A549 (cell line): Measurements from ENCODE around the gene OSBPL9. TPM values are rescaled to one million over a fixed set of nuclear protein-coding genes. Genes with fewer than 3 reads are reported as not detected.
"Not testable (repeated sequence)": the region's sequence is repeated elsewhere in the genome, so short reads cannot be mapped to it uniquely, and the experiment has no call there.

Source experiments
- ATAC-seq, 2 experiments: fragments of 200-7000 bp in 1 of 2; fragments of >200 bp in 1 of 2; cut with Nextera tagmentation in 1 of 2; cut with Tn5 transposase in 1 of 2; 3 replicates each; pipeline versions ENCODE4 v1.8.0 to v1.9.1; 2018 to 2020; ENCODE audit warnings: mild to moderate bottlenecking in 1 of 2, moderate library complexity in 1 of 2
- CTCF ChIA-PET: fragments of 300-600 bp; sonication (Branson Sonifier 250); formaldehyde crosslinking; extraction: SDS; loops from one replicate; lab custom pipeline; 2021; ENCODE audit warnings: antibody characterized with exemption, inconsistent platforms; lab: Yijun Ruan, JAX
- POLR2A ChIA-PET: fragments of 350-600 bp; formaldehyde crosslinking; extraction: SDS; loops from one replicate; lab custom pipeline; 2021; ENCODE audit warnings: antibody characterized with exemption, inconsistent platforms; lab: Yijun Ruan, JAX
- DNase-seq, 2 experiments: peaks; one replicate each; pipeline versions ENCODE4 v3.0.0 to v3.0.0-alpha.2; 2011 to 2016; ENCODE audit warnings: low read depth in 1 of 2, low spot score in 1 of 2
- FAIRE-seq: peaks from 2 replicates; lab custom pipeline; 2011; peaks lifted over from hg19 to GRCh38; lab: Jason Lieb, UNC
- H3K27ac ChIP-seq, 2 experiments: fragments of >200 bp; sonication (Bioruptor Twin); formaldehyde crosslinking; 3 replicates each; pipeline ENCODE4 v1.5.1; 2016 to 2017
- H3K4me1 ChIP-seq: fragments of >200 bp; sonication (Bioruptor Twin); formaldehyde crosslinking; 3 replicates; pipeline ENCODE4 v1.6.1; 2016
- H3K4me2 ChIP-seq: fragments of >200 bp; sonication (Bioruptor Twin); formaldehyde crosslinking; 3 replicates; pipeline ENCODE4 v1.6.1; 2016
- H3K4me3 ChIP-seq: fragments of >200 bp; sonication (Bioruptor Twin); formaldehyde crosslinking; 3 replicates; pipeline ENCODE4 v1.5.1; 2016
- H3K9me3 ChIP-seq: fragments of >200 bp; sonication (Bioruptor Twin); formaldehyde crosslinking; 3 replicates; pipeline ENCODE4 v1.6.1; 2016
- EHF ChIP-seq: fragments of 250-450 bp; sonication (Bioruptor Pico); IDR thresholded peaks from 2 replicates; pipeline ENCODE4 v1.5.0; 2020; ENCODE audit warnings: mild to moderate bottlenecking
- FOSB ChIP-seq: fragments of 250-450 bp; sonication (Bioruptor Pico); IDR thresholded peaks from 2 replicates; pipeline ENCODE4 v1.5.0; 2020; ENCODE audit warnings: mild to moderate bottlenecking, moderate library complexity
- FOXS1 ChIP-seq: fragments of 250-450 bp; sonication (Bioruptor Pico); IDR thresholded peaks from 2 replicates; pipeline ENCODE4 v1.5.0; 2020; ENCODE audit warnings: mild to moderate bottlenecking, moderate library complexity
- HOXB5 ChIP-seq: fragments of 250-450 bp; sonication (Bioruptor Pico); IDR thresholded peaks from 2 replicates; pipeline ENCODE4 v1.5.0; 2020; ENCODE audit warnings: mild to moderate bottlenecking, moderate library complexity
- MAZ ChIP-seq: fragments of 150-350 bp; IDR thresholded peaks from 2 replicates; pipeline ENCODE4 v1.6.1; 2014; ENCODE audit warnings: antibody characterized with exemption, low read depth, low read length, borderline replicate concordance
- RFX5 ChIP-seq: fragments of 450-650 bp; IDR thresholded peaks from 2 replicates; pipeline ENCODE4 v1.7.1; 2014; ENCODE audit warnings: antibody characterized with exemption, mild to moderate bottlenecking, moderate library complexity
- SMC3 ChIP-seq: fragments of >200 bp; sonication (Bioruptor Twin); formaldehyde crosslinking; IDR thresholded peaks from 3 replicates; pipeline ENCODE4 v1.6.1; 2018; ENCODE audit warnings: inconsistent platforms
- ZFP36 ChIP-seq: fragments of 450-650 bp; IDR thresholded peaks from 2 replicates; pipeline ENCODE4 v1.6.1; 2014; ENCODE audit warnings: borderline replicate concordance; ENCODE audit not compliant: partially characterized antibody
- ZNF302 ChIP-seq: fragments of 250-450 bp; sonication (Bioruptor Pico); IDR thresholded peaks from 2 replicates; pipeline ENCODE4 v1.9.0; 2021; ENCODE audit warnings: inconsistent platforms, mild to moderate bottlenecking, moderate library complexity
- WGBS: methylation state at CpG from one replicate; pipeline ENCODE4 v1.1.6; 2017; ENCODE audit errors: missing lambda C conversion rate; 5-methylcytosine and 5-hydroxymethylcytosine counted together
- polyA plus RNA-seq, 4 experiments: library from polyadenylated mRNA; depleted of rRNA in 3 of 4; stranded (reverse); fragments of >200 nt; fragmentation: RNase III in 1 of 4; extraction: RNeasy Plus Mini Kit Qiagen cat#74134 plus additional on column Dnase treatment in 1 of 4; gene quantifications; 2 replicates in 3 of 4; 3 replicates in 1 of 4; pipeline ENCODE4 v1.2.3, GENCODE V29; 2011 to 2017
- TF ChIP-seq, protein P1 (sequence below): IDR thresholded peaks from 2 replicates; pipeline ENCODE4 v1.6.1; 2012
- TF ChIP-seq, protein P2 (sequence below): fragments of 250-450 bp; sonication (Bioruptor Pico); IDR thresholded peaks from 2 replicates; pipeline ENCODE4 v1.5.0; 2021; ENCODE audit warnings: mild to moderate bottlenecking, moderate library complexity, borderline replicate concordance

OSBPL9 gene
- polyA plus RNA-seq, 2 of the 4 experiments (the other 2 are of a cell fraction) = 52.6 to 93.7 TPM

DNA sequence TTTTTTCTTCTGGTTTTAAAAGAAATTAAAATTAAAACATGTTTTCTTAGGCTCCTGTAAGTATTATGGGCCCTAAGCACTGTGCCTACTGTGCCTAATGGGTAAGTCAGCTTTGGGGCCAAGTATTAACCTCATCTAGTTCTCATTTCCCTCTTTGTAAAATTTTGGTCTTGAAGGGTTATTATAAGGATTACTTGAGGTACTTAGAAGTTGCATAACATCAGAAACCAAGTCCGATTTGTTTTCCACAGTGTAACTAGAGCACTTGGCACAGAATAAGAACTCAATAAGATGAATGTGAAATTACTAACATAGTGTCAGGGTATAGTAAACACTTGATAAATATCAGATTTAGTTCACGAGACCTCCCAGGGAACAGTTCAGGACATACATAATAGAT lies 16.4 kb upstream of the OSBPL9 start:
- ChIA-PET POLR2A (no interaction called here), CTCF (no interaction called here)
- Histone ChIP-seq H3K9me3 (no peaks in the 10 kb centered on the region), H3K27ac (no peak overlapping the region), H3K4me3 (no peak overlapping the region), H3K4me1 (peaks cover under 1% of the 10 kb centered on the region; the same call in 2 of the 3 replicates), H3K4me2 (no peak overlapping the region)
- ATAC-seq (no peak), FAIRE-seq (no peak), DNase-seq (no peak)
- no peak for TF ChIP-seq FOSB
- WGBS = 79% methylated on average over 2 of the region's 2 CpGs

DNA sequence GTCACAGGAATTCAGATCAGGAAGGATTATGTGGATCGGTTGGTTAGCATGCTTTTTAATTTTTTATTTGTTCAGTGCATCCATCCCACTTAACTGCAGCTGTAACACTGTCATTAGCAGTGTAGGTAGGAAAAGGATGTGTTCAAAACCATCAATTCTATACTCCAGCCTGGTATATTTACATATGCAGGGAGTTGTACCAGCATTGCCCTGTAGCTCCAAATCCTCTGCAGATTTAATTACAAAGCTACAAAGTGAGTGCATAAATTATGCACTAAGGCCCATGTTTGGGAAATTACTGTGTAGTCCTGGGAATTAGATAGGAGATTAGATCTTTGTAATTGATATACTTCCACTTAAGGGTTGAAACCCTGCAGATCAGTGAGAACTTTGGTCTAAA lies 15.9 kb upstream of the OSBPL9 start:
- WGBS = 84% methylated on average over 1 of the region's 1 CpG
- ATAC-seq = no peak
- no peak overlapping the region for H3K4me3 ChIP-seq
- DNase-seq = no peak
- TF ChIP-seq, protein P1, sequence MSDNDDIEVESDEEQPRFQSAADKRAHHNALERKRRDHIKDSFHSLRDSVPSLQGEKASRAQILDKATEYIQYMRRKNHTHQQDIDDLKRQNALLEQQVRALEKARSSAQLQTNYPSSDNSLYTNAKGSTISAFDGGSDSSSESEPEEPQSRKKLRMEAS = no peak
- TF ChIP-seq MAZ = no peak
- TF ChIP-seq HOXB5 = no peak
- no peak for TF ChIP-seq FOXS1 (CRISPR knock-in tag)
- TF ChIP-seq ZFP36 = no peak
- no peak for TF ChIP-seq SMC3
- TF ChIP-seq, all 56 proteins: peak for 0
- ChIA-PET CTCF (interaction anchor here (0.6 kb wide), 1 partner anchor 8 kb away, joined by 3 read pairs; no protein-coding TSS in a partner anchor), POLR2A (no interaction called here)
- no peak for FAIRE-seq
- Histone ChIP-seq H3K9me3 (no peaks in the 10 kb centered on the region), H3K27ac (no peak overlapping the region), H3K4me1 (peaks cover 5% of the 10 kb centered on the region; the same call in 2 of the 3 replicates), H3K4me2 (no peak overlapping the region)

DNA sequence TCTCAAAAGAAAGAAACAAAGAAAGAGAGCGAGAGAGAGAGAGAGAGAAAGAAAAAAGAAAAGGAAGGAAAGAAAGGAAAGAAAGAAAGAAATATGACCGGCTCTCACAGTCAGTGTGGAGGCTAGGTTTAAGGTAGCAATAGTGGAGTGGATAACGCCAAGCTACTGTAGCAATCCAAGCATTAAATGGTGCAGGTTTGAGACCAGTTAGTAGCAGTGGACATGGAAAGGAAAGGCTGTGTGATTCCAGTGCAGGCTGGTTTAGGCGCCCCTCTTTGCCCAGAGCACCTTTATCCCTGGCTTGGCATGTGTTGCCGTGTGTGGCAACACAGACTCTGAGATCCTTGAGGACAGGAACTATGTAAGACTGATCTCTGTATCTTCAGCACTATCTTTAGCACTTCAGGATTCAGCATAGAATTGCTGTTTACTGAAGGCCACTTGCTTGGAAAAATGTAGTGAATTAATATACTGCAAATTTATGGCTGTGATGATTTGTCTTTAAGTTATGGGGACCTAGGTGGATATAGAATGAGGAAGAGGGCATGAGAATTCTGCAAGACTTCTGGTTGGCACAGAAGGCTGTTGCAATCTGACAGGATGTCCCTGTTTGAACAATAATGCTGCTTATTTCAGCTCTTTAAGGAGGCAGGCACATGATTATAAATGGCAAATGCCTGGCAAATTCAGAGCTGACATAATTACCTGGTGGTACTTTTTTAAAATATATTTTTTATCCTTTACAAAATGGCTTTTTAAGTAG lies 10.8 kb upstream of the OSBPL9 start:
- TF ChIP-seq EHF (CRISPR knock-in tag) = no peak
- TF ChIP-seq, protein P1 = no peak
- TF ChIP-seq RFX5 = no peak
- TF ChIP-seq ZNF302 = no peak
- TF ChIP-seq, all 56 proteins: peak for 0
- FAIRE-seq (no peak), DNase-seq (peak in 1 of 2 experiments; percentile 16), ATAC-seq (peak; percentile 30 to 55; a peak in 5 of 6 replicates)
- WGBS = 54% methylated on average over 5 of the region's 5 CpGs
- ChIA-PET POLR2A (no interaction called here), CTCF (no interaction called here)
- H3K4me2 ChIP-seq = peak overlapping the region; percentile 24; the same call in 1 of the 3 replicates
- H3K4me1 ChIP-seq = peaks cover 12% of the 10 kb centered on the region; the same call in 2 of the 3 replicates
- no peaks in the 10 kb centered on the region for H3K9me3 ChIP-seq
- H3K27ac ChIP-seq = peak overlapping the region in 1 of 2 experiments; percentile 8; a peak in 1 of 6 replicates
- no peak overlapping the region for H3K4me3 ChIP-seq

DNA sequence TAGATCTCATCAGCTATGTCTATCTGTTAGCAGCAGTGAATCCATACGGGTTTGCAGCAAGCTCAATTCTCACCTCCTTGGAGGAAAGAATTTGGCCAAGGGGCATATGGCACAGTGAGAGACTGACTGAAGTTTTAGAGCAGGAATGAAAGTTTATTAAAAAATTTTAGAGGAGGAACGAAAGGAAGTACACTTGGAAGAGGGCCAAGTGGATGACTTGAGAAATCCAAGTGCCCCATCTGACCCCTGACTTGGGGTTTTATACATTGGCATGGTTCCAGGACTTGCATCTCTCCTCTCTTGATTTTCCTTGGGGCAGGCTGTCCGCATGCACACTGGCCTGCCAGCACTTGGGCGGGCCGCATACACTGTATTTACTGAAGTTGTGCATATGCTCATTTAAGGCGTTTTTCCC lies 9.2 kb upstream of the OSBPL9 start:
- Histone ChIP-seq H3K4me3 (no peak overlapping the region), H3K4me2 (no peak overlapping the region), H3K9me3 (no peaks in the 10 kb centered on the region), H3K27ac (no peak overlapping the region), H3K4me1 (peaks cover 18% of the 10 kb centered on the region; the same call in 2 of the 3 replicates)
- no peak for FAIRE-seq
- ATAC-seq = no peak
- no peak for DNase-seq
- TF ChIP-seq, protein P2, sequence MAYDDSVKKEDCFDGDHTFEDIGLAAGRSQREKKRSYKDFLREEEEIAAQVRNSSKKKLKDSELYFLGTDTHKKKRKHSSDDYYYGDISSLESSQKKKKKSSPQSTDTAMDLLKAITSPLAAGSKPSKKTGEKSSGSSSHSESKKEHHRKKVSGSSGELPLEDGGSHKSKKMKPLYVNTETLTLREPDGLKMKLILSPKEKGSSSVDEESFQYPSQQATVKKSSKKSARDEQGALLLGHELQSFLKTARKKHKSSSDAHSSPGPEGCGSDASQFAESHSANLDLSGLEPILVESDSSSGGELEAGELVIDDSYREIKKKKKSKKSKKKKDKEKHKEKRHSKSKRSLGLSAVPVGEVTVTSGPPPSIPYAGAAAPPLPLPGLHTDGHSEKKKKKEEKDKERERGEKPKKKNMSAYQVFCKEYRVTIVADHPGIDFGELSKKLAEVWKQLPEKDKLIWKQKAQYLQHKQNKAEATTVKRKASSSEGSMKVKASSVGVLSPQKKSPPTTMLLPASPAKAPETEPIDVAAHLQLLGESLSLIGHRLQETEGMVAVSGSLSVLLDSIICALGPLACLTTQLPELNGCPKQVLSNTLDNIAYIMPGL (CRISPR knock-in tag) = no peak
- ChIA-PET POLR2A (no interaction called here), CTCF (no interaction called here)
- WGBS = 80% methylated on average over 6 of the region's 6 CpGs

DNA sequence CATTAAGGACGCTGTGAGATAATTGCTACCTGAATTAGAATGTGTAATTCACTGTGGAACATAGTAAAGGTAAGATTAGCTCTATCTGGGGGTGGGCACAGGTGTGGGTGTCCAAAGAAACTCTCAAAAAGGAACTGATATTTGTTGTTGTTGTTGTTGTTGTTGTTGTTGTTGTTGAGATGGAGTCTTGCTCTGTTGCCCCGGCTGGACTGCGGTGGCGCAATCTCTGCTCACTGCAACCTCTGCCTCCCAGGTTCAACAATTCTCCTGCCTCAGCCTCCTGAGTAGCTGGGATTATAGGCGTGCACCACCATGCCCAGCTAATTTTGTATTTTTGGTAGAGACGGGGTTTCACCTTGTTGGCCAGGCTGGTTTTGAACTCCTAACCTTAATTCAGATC lies 6.8 kb upstream of the OSBPL9 start:
- CTCF ChIA-PET = interaction anchor here (0.8 kb wide), 1 partner anchor 9 kb away, joined by 3 read pairs; no protein-coding TSS in a partner anchor
- peaks cover 18% of the 10 kb centered on the region; the same call in 2 of the 3 replicates for H3K4me1 ChIP-seq
- FAIRE-seq, DNase-seq, H3K4me2 ChIP-seq, ATAC-seq, H3K27ac ChIP-seq, H3K9me3 ChIP-seq, POLR2A ChIA-PET, H3K4me3 ChIP-seq: not testable (repeated sequence)
- 90% methylated on average over 6 of the region's 6 CpGs for WGBS
